HUES6 (cell line): ENCODE measurements around the gene TMEM233.

Experiments used
- H3K27ac ChIP-seq: 2 replicates; pipeline ENCODE4 v1.7.0; 2013; ENCODE audit warnings: low read depth, mild to moderate bottlenecking, low read length, inconsistent platforms
- H3K27me3 ChIP-seq: 2 replicates; pipeline ENCODE4 v1.6.1; 2013; ENCODE audit warnings: low read length; ENCODE audit not compliant: control insufficient read depth, insufficient read depth
- H3K36me3 ChIP-seq: 2 replicates; pipeline ENCODE4 v1.6.1; 2013; ENCODE audit warnings: low read length; ENCODE audit not compliant: control insufficient read depth, insufficient read depth
- H3K4me1 ChIP-seq: 2 replicates; pipeline ENCODE4 v1.6.1; 2013; ENCODE audit warnings: low read length; ENCODE audit not compliant: control insufficient read depth, insufficient read depth
- H3K4me3 ChIP-seq: 2 replicates; pipeline ENCODE4 v1.5.1; 2013; ENCODE audit warnings: low read depth, low read length
- H3K9ac ChIP-seq: one replicate; pipeline ENCODE4 v1.6.1; 2013; ENCODE audit warnings: mild to moderate bottlenecking, low read length
- H3K9me3 ChIP-seq: 2 replicates; pipeline ENCODE4 v1.6.1; 2013; ENCODE audit warnings: low read depth, low read length; ENCODE audit not compliant: control insufficient read depth, insufficient read depth

The TMEM233 gene

DNA sequence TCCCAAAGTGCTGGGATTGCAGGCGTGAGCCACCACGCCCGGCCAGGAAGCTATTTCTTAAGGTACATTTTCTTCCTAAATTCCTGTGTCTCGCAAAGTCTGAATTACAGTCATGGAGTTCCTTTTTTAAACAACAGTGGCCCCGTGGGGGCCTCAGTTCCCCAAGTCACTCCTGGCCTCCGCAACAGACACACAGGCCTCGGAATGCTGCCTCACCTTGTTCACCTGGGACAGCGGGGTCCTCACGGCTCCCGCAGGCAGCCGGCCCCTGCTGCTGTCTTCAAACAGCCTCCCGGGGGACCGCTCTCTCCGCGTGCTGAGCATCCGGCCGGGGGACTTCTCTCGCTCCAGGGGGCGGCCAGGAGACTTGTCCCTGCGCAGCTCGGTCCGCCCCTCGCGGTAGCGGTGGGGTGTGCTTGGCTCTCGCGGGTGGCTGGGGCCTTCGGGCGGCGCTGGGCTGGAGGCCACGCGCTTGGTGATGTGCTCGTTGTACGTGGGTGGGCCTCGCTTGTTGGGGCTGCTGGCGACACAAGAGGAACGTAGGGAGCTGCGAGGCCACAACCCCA is 96.4 kb downstream of the TMEM233 start:
- no peak overlapping the region for H3K4me3 ChIP-seq

GRCh38 chr12:119691202-119691810 is 97.7 kb downstream of the TMEM233 start:
- Histone ChIP-seq H3K36me3 (peaks cover 73% of the 10 kb centered on the region), H3K9me3 (no peaks in the 10 kb centered on the region), H3K4me3 (no peak overlapping the region), H3K27me3 (no peaks in the 10 kb centered on the region), H3K27ac (no peak overlapping the region), H3K9ac (no peak overlapping the region), H3K4me1 (peaks cover 8% of the 10 kb centered on the region; the same call in 1 of the 2 replicates)

More for the DNA sequence above, 96.4 kb downstream of the TMEM233 start:
- Histone ChIP-seq H3K27me3 (no peaks in the 10 kb centered on the region), H3K27ac (no peak overlapping the region), H3K36me3 (peaks cover 74% of the 10 kb centered on the region), H3K4me1 (peaks cover 8% of the 10 kb centered on the region; the same call in 1 of the 2 replicates), H3K9ac (no peak overlapping the region), H3K9me3 (no peaks in the 10 kb centered on the region)

GRCh38 chr12:119692410-119692809 is 98.8 kb downstream of the TMEM233 start:
- Histone ChIP-seq H3K27ac (no peak overlapping the region), H3K4me1 (peaks cover 6% of the 10 kb centered on the region; the same call in 1 of the 2 replicates), H3K36me3 (peaks cover 74% of the 10 kb centered on the region), H3K27me3 (no peaks in the 10 kb centered on the region), H3K9ac (no peak overlapping the region), H3K4me3 (no peak overlapping the region), H3K9me3 (no peaks in the 10 kb centered on the region)
